OCI-LY7 (cell line): Measurements from ENCODE around the gene ZFHX3.

Source experiments
- EZH2phosphoT487 ChIP-seq: fragments of 200-600 bp; sonication (generic); IDR thresholded peaks from 2 replicates; pipeline ENCODE4 v1.6.1; 2018; ENCODE audit warnings: low read depth, borderline replicate concordance, mild to moderate bottlenecking, mixed run types, antibody characterized with exemption, low read length, moderate library complexity, mixed read lengths
- TF ChIP-seq, protein P1 (sequence below): fragments of 200-600 bp; sonication (generic); conservative IDR thresholded peaks from 2 replicates; pipeline ENCODE4 v1.5.1; 2014; ENCODE audit warnings: mild to moderate bottlenecking, antibody characterized with exemption, low read length, moderate library complexity, mixed read lengths

- TF ChIP-seq, protein P1, sequence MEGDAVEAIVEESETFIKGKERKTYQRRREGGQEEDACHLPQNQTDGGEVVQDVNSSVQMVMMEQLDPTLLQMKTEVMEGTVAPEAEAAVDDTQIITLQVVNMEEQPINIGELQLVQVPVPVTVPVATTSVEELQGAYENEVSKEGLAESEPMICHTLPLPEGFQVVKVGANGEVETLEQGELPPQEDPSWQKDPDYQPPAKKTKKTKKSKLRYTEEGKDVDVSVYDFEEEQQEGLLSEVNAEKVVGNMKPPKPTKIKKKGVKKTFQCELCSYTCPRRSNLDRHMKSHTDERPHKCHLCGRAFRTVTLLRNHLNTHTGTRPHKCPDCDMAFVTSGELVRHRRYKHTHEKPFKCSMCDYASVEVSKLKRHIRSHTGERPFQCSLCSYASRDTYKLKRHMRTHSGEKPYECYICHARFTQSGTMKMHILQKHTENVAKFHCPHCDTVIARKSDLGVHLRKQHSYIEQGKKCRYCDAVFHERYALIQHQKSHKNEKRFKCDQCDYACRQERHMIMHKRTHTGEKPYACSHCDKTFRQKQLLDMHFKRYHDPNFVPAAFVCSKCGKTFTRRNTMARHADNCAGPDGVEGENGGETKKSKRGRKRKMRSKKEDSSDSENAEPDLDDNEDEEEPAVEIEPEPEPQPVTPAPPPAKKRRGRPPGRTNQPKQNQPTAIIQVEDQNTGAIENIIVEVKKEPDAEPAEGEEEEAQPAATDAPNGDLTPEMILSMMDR, result no peak
- no peak for TF ChIP-seq EZH2phosphoT487
These were observed 62.6 kb downstream of the ZFHX3 start for GRCh38 chr16:72985148-72985941.
